ENCODE measurements around the gene PSIP1.
A peak's percentile ranks its signal among the peaks of the same experiment; 100 is the strongest.

Gene PSIP1

GRCh38 chr9:15510789-15511575 lies at the start of gene PSIP1:
Gene PSIP1, minus strand, starts transcription at chr9:15510970. Its CDS starts 782 bp downstream, at chr9:15510188.
- peak within 1 kb of the TSS; percentile 96 to 100 for H3K4me3 ChIP-seq (replicated peaks in 1 of 2; ENCODE audit: low read depth in 2 of 2, low read length in 2 of 2)
- peak; percentile 87 to 90 for DNase-seq (ENCODE audit: low read depth in 2 of 2)
- no peak for TF ChIP-seq CTCF (IDR thresholded peaks at IDR 0.05; ENCODE audit: low read depth, low read length)

- TF ChIP-seq CTCF (IDR thresholded peaks at IDR 0.05; ENCODE audit: low read depth, low read length) = no peak
- DNase-seq (ENCODE audit: low read depth in 2 of 2) = no peak
- peak overlapping the region; percentile 79 to 84 for H3K4me3 ChIP-seq (replicated peaks in 1 of 2; ENCODE audit: low read depth in 2 of 2, low read length in 2 of 2)
These were observed 42.7 kb upstream of the PSIP1 start for GRCh38 chr9:15553528-15553898.

GRCh38 chr9:15552636-15553527 lies 42.1 kb upstream of the PSIP1 start, which contains the start of gene CCDC171:
Gene CCDC171, plus strand, starts transcription at chr9:15553043. Its CDS starts 11,046 bp downstream, at chr9:15564089.
- DNase-seq (ENCODE audit: low read depth in 2 of 2) = peak; percentile 95 to 98
- H3K4me3 ChIP-seq (replicated peaks in 1 of 2; ENCODE audit: low read depth in 2 of 2, low read length in 2 of 2) = peak within 1 kb of the TSS; percentile 79 to 84
- no peak for TF ChIP-seq CTCF (IDR thresholded peaks at IDR 0.05; ENCODE audit: low read depth, low read length)

- no peak for TF ChIP-seq CTCF (IDR thresholded peaks at IDR 0.05; ENCODE audit: low read depth, low read length)
- no peak for DNase-seq (ENCODE audit: low read depth in 2 of 2)
- H3K4me3 ChIP-seq (replicated peaks in 1 of 2; ENCODE audit: low read depth in 2 of 2, low read length in 2 of 2) = no peak overlapping the region
These were observed 38.8 kb upstream of the PSIP1 start for GRCh38 chr9:15549611-15550010.

GRCh38 chr9:15543047-15543813 lies 32.5 kb upstream of the PSIP1 start:
- DNase-seq (ENCODE audit: low read depth in 2 of 2) = peak; percentile 9 to 33
- TF ChIP-seq CTCF (IDR thresholded peaks at IDR 0.05; ENCODE audit: low read depth, low read length) = no peak
- H3K4me3 ChIP-seq (replicated peaks in 1 of 2; ENCODE audit: low read depth in 2 of 2, low read length in 2 of 2) = no peak overlapping the region

- DNase-seq (ENCODE audit: low read depth in 2 of 2) = no peak
- H3K4me3 ChIP-seq (replicated peaks in 1 of 2; ENCODE audit: low read depth in 2 of 2, low read length in 2 of 2) = no peak overlapping the region
- no peak for TF ChIP-seq CTCF (IDR thresholded peaks at IDR 0.05; ENCODE audit: low read depth, low read length)
These were observed 31.9 kb upstream of the PSIP1 start for GRCh38 chr9:15542624-15543023.
